Cardiac muscle cell (in vitro differentiated cells and primary cell): ENCODE measurements around the gene GSS. TPM values are rescaled to one million over a fixed set of nuclear protein-coding genes. Genes with fewer than 3 reads are reported as not detected.

ENCODE experiments used
- DNase-seq, 2 donors: peaks; one replicate each; pipeline versions ENCODE4 v3.0.0 to v3.0.0-alpha.2; 2010 to 2017; ENCODE audit warnings: low read depth in 1 of 2, low spot score in 1 of 2
- H3K27ac ChIP-seq: fragments of 200-600 bp; sonication (generic); 2 replicates; pipeline ENCODE4 v1.5.1; 2016
- H3K27me3 ChIP-seq: fragments of 200-600 bp; sonication (generic); 2 replicates; pipeline ENCODE4 v1.6.0; 2016; ENCODE audit warnings: control low read depth
- H3K36me3 ChIP-seq: fragments of 200-600 bp; sonication (generic); 2 replicates; pipeline ENCODE4 v1.5.1; 2016; ENCODE audit warnings: control low read depth
- H3K4me1 ChIP-seq: fragments of 200-600 bp; sonication (generic); 2 replicates; pipeline ENCODE4 v1.8.1; 2017; ENCODE audit warnings: low read depth, mild to moderate bottlenecking, mixed run types
- H3K4me3 ChIP-seq: fragments of 200-600 bp; sonication (generic); 2 replicates; pipeline ENCODE4 v1.5.1; 2016; ENCODE audit warnings: mild to moderate bottlenecking
- H3K9me3 ChIP-seq: fragments of 200-600 bp; sonication (generic); 2 replicates; pipeline ENCODE4 v1.5.1; 2017; ENCODE audit warnings: low read depth, mild to moderate bottlenecking, control low read depth
- CTCF ChIP-seq: IDR thresholded peaks from 2 replicates; pipeline ENCODE4 v1.5.1; 2012; ENCODE audit warnings: low read depth, mild to moderate bottlenecking, low read length
- polyA plus RNA-seq: library from polyadenylated mRNA; unstranded; fragments of >200 nt; fragmentation: Nextera tagmentation; extraction: Ambion mirVana; gene quantifications from 2 replicates; pipeline ENCODE4 v1.2.1, GENCODE V29; 2016
- total RNA-seq: library from RNA; depleted of rRNA; stranded (reverse); fragments of >200 nt; gene quantifications from 2 replicates; pipeline ENCODE4 v1.2.3, GENCODE V29; 2016

Gene GSS
- total and polyA plus RNA-seq, 2 experiments from 2014 or later: 59.9 to 69.5 TPM

- peak overlapping the region; percentile 56 for H3K27ac ChIP-seq
- H3K36me3 ChIP-seq: peaks cover 64% of the 10 kb centered on the region
- no peaks in the 10 kb centered on the region for H3K9me3 ChIP-seq
- no peak overlapping the region for H3K4me3 ChIP-seq
- H3K27me3 ChIP-seq: no peaks in the 10 kb centered on the region
- DNase-seq: no peak
- no peak for TF ChIP-seq CTCF
- H3K4me1 ChIP-seq: peaks cover 3% of the 10 kb centered on the region
Observed at GRCh38 chr20:35002426-35003210, 47.0 kb upstream of the GSS start.

GRCh38 chr20:35001596-35002362 lies 46.2 kb upstream of the GSS start:
- H3K9me3 ChIP-seq: no peaks in the 10 kb centered on the region
- peaks cover 69% of the 10 kb centered on the region for H3K36me3 ChIP-seq
- H3K27ac ChIP-seq: peak overlapping the region; percentile 56
- no peaks in the 10 kb centered on the region for H3K27me3 ChIP-seq
- H3K4me1 ChIP-seq: no peaks in the 10 kb centered on the region
- no peak overlapping the region for H3K4me3 ChIP-seq
- peak; percentile 21 for TF ChIP-seq CTCF
- DNase-seq: no peak

- Histone ChIP-seq H3K27ac (peak overlapping the region; percentile 34), H3K36me3 (peaks cover 75% of the 10 kb centered on the region), H3K4me3 (no peak overlapping the region), H3K27me3 (no peaks in the 10 kb centered on the region), H3K4me1 (no peaks in the 10 kb centered on the region), H3K9me3 (no peaks in the 10 kb centered on the region)
- no peak for TF ChIP-seq CTCF
- no peak for DNase-seq
Observed at GRCh38 chr20:35000922-35001595, 45.5 kb upstream of the GSS start.

GRCh38 chr20:35000311-35000921 lies 44.8 kb upstream of the GSS start:
- Histone ChIP-seq H3K27me3 (no peaks in the 10 kb centered on the region), H3K4me3 (no peak overlapping the region), H3K27ac (peak overlapping the region; percentile 17), H3K4me1 (no peaks in the 10 kb centered on the region), H3K9me3 (no peaks in the 10 kb centered on the region), H3K36me3 (peaks cover 78% of the 10 kb centered on the region)
- TF ChIP-seq CTCF: no peak
- no peak for DNase-seq

GRCh38 chr20:34999782-35000181 lies 44.2 kb upstream of the GSS start:
- peaks cover 78% of the 10 kb centered on the region for H3K36me3 ChIP-seq
- no peak for DNase-seq
- H3K27ac ChIP-seq: peak overlapping the region; percentile 38
- H3K4me1 ChIP-seq: no peaks in the 10 kb centered on the region
- H3K9me3 ChIP-seq: no peaks in the 10 kb centered on the region
- H3K27me3 ChIP-seq: no peaks in the 10 kb centered on the region
- TF ChIP-seq CTCF: no peak
- no peak overlapping the region for H3K4me3 ChIP-seq
